ENCODE data around the gene DISC1.

GRCh38 chr1:231919886-231920285 lies 293.3 kb downstream of the DISC1 start:
- TF ChIP-seq CTCF (IDR thresholded peaks at IDR 0.05; ENCODE audit: low read length): no peak
- no peak for TF ChIP-seq EZH2 (IDR thresholded peaks at IDR 0.05; ENCODE audit: borderline replicate concordance, low read length)

Measured in OCI-LY1 (cell line).